Naive thymus-derived CD4-positive, alpha-beta T cell (primary cell): ENCODE data around the gene ZC2HC1C. TPM values are rescaled to one million over a fixed set of nuclear protein-coding genes. Genes with fewer than 3 reads are reported as not detected.
A peak's percentile ranks its signal among the peaks of the same experiment; 100 is the strongest.
"Not testable (repeated sequence)": the region's sequence is repeated elsewhere in the genome, so short reads cannot be mapped to it uniquely, and the experiment has no call there.

Experiments used
- ATAC-seq: fragments of 150-1000 bp; cut with Tn5 transposase; 2 replicates; pipeline ENCODE4 v1.10.0; 2021; ENCODE audit warnings: mild to moderate bottlenecking, moderate library complexity
- CTCF ChIA-PET: fragments of 350-600 bp; sonication (Branson Sonifier 250); formaldehyde crosslinking; loops from one replicate; lab custom pipeline; 2021; ENCODE audit warnings: antibody characterized with exemption; lab: Charles Lee
- POLR2A ChIA-PET: fragments of 350-600 bp; sonication (Branson Sonifier 250); formaldehyde crosslinking; loops from one replicate; lab custom pipeline; 2021; ENCODE audit warnings: antibody characterized with exemption, inconsistent platforms; lab: Charles Lee
- DNase-seq, 9 donors: peaks; one replicate each; pipeline versions ENCODE4 v3.0.0 to v3.0.0-alpha.2; 2020 to 2022; ENCODE audit warnings: mixed read lengths in 1 of 9
- H3K27ac ChIP-seq: one replicate; pipeline ENCODE4 v1.7.0; 2013; ENCODE audit warnings: mild to moderate bottlenecking, low read depth, low read length, moderate library complexity
- H3K27me3 ChIP-seq, 2 donors: one replicate each; pipeline ENCODE4 v1.7.0; 2013; ENCODE audit warnings: low read length in 2 of 2, mild to moderate bottlenecking in 2 of 2, moderate library complexity in 2 of 2; ENCODE audit not compliant: control insufficient read depth in 2 of 2, insufficient read depth in 2 of 2
- H3K36me3 ChIP-seq, 3 experiments: 1 replicate in 2 of 3; 2 replicates in 1 of 3; pipeline ENCODE4 v1.7.0; 2013; ENCODE audit warnings: low read length in 3 of 3, mild to moderate bottlenecking in 3 of 3, moderate library complexity in 1 of 3; ENCODE audit not compliant: insufficient read depth in 3 of 3, control insufficient read depth in 2 of 3
- H3K4me1 ChIP-seq, 2 donors: one replicate each; pipeline ENCODE4 v1.7.0; 2013; ENCODE audit warnings: low read length in 2 of 2, mild to moderate bottlenecking in 2 of 2, moderate library complexity in 1 of 2; ENCODE audit not compliant: control insufficient read depth in 2 of 2, insufficient read depth in 2 of 2
- H3K4me3 ChIP-seq: 2 replicates; pipeline ENCODE4 v1.7.0; 2013; ENCODE audit warnings: mild to moderate bottlenecking, low read length
- H3K9me3 ChIP-seq, 3 experiments: 1 replicate in 2 of 3; 2 replicates in 1 of 3; pipeline ENCODE4 v1.7.0; 2013; ENCODE audit warnings: low read length in 3 of 3; ENCODE audit not compliant: control insufficient read depth in 2 of 3
- H3K27ac Mint-ChIP-seq, 9 donors: one replicate each; pipeline ENCODE4 v1.8.0; 2020 to 2022; ENCODE audit warnings: mixed read lengths in 9 of 9, mild to moderate bottlenecking in 8 of 9, moderate library complexity in 5 of 9, inconsistent platforms in 2 of 9
- H3K27me3 Mint-ChIP-seq, 5 donors: one replicate each; pipeline ENCODE4 v1.8.0; 2021 to 2022; ENCODE audit warnings: mixed read lengths in 5 of 5, mild to moderate bottlenecking in 1 of 5
- H3K36me3 Mint-ChIP-seq, 5 donors: one replicate each; pipeline ENCODE4 v1.8.0; 2020 to 2022; ENCODE audit warnings: mixed read lengths in 5 of 5, mild to moderate bottlenecking in 3 of 5, inconsistent platforms in 1 of 5
- H3K4me1 Mint-ChIP-seq, 7 donors: one replicate each; pipeline ENCODE4 v1.8.0; 2020 to 2022; ENCODE audit warnings: mixed read lengths in 7 of 7, mild to moderate bottlenecking in 3 of 7, inconsistent platforms in 1 of 7
- H3K4me3 Mint-ChIP-seq, 10 donors: one replicate each; pipeline ENCODE4 v1.8.0; 2020 to 2022; ENCODE audit warnings: mild to moderate bottlenecking in 10 of 10, mixed read lengths in 10 of 10, moderate library complexity in 6 of 10, inconsistent platforms in 2 of 10
- H3K9me3 Mint-ChIP-seq, 11 donors: one replicate each; pipeline ENCODE4 v1.8.0; 2020 to 2022; ENCODE audit warnings: mixed read lengths in 11 of 11, mild to moderate bottlenecking in 4 of 11, inconsistent platforms in 1 of 11, moderate library complexity in 1 of 11
- intact Hi-C, 2 donors: fragments of 100-400 bp; cut with micrococcal nuclease; formaldehyde crosslinking; loops; one replicate each; pipeline ENCODE4 v1.15.1; 2023
- polyA plus RNA-seq, 2 donors: library from polyadenylated mRNA; unstranded; fragments of 300-500 nt; fragmentation: Illumina TruSeq; gene quantifications; one replicate each; pipeline ENCODE4 v1.2.3, GENCODE V29; 2021
- total RNA-seq, 6 experiments: library from RNA in 5 of 6; stranded (reverse) in 5 of 6; gene quantifications; 1 replicate in 5 of 6; 2 replicates in 1 of 6; pipeline ENCODE4 v1.2.3 and lab custom pipeline; 2021 to 2026

The ZC2HC1C gene
- total and polyA plus RNA-seq, 7 experiments from 2014 or later, result 0.30 to 1.7 (median 0.41) TPM; not detected in 4

DNA sequence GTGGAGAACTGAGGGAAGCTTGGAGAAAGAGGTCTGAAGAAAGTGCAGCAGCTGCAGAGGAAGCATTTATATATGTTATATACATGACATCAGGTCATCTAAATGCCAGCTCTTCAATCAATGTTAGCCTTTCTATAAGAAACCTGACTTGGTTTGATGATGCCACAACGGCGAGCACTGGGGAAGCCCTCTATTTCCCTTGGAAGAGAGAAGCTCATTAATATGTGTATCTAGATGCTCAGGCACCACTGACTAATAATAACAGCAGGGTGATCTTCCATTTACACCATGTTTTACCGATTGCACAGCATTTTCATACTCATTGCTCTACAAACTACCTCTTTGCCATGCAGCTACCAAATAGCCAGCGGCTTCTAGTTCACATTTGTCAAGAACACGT is 6.4 kb upstream of the ZC2HC1C start:
- Histone ChIP-seq H3K4me1 (peaks cover 7 to 9% of the 10 kb centered on the region in 2 donors), H3K27me3 (no peaks in the 10 kb centered on the region), H3K27ac (peak overlapping the region; percentile 83), H3K36me3 (peaks cover 0 to 5% (median 0%) of the 10 kb centered on the region in 3 experiments), H3K9me3 (no peaks in the 10 kb centered on the region), H3K4me3 (peak overlapping the region; percentile 98)
- Mint-ChIP-seq H3K27me3 (no peaks in the 10 kb centered on the region), H3K4me3 (peak overlapping the region; percentile 93 to 100 (median 99)), H3K9me3 (no peaks in the 10 kb centered on the region), H3K27ac (peak overlapping the region; percentile 90 to 99 (median 96)), H3K4me1 (peaks cover 15 to 38% (median 27%) of the 10 kb centered on the region in 7 donors), H3K36me3 (peaks cover 6 to 25% (median 7%) of the 10 kb centered on the region in 5 donors)
- DNase-seq (no peak), ATAC-seq (no peak)
- ChIA-PET POLR2A (interaction anchor here (1.2 to 4.9 kb wide), 3 partner anchors 12 to 18 kb away, joined by 3 to 29 read pairs (median 4); partner anchors contain the start of gene MLH3), CTCF (interaction anchor here (0.9 kb wide), 1 partner anchor 11 kb away, joined by 3 read pairs; no protein-coding TSS in a partner anchor)
- intact Hi-C loops, result loop anchor here (1.0 kb wide), 1 partner anchor 12 kb away; the partner anchor contains the start of gene MLH3 (in 2 of the 2)

DNA sequence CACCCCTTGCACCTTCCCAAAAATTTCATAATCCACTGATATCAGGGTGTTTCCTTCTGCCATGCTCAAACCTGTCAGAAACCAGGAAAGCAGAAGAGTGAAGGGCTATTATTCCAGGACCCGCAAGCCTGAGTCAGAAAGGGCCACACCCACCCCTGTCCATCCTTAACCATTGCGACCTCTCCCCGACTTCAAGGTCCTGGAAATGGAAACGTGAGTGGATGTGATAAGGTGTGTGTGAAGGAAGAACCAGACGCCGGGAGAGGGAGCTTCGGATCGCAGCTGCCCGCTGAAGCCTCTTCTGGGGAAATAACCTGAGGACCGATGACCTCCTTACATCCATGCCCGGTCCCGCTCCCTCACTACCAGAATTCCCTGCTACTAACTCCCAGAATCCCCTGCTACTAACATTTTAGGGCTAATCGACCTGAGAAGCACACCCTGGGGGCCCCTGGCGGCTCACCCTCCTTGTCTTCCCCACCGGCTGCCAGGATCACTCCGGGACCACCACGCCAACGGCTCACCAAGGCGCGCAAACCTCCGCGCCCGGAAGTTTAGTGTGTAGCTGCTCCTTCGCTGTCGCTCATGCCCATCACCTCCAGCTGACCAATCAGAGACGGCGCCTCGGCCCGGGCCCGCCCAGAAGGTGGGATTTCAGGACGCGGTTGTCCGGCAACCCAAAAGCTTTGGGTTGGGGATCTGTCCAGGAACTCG is 5.8 kb upstream of the ZC2HC1C start, which contains the start of gene ACYP1:
Gene ACYP1, minus strand, starts transcription at position 534 of the 714 bp plus-strand sequence. Its CDS starts 471 bp downstream, at position 63.
- ChIA-PET CTCF (interaction anchor here (0.9 to 1.8 kb wide), 2 partner anchors 12 to 203 kb away, joined by 3 to 4 read pairs; no protein-coding TSS in a partner anchor), POLR2A (interaction anchor here (0.6 to 4.9 kb wide), 5 partner anchors 13 to 62 kb away, joined by 3 to 29 read pairs (median 4); partner anchors contain the start of genes EIF2B2 and MLH3)
- Histone ChIP-seq H3K9me3 (no peaks in the 10 kb centered on the region), H3K27ac (peak within 1 kb of the TSS; percentile 83), H3K27me3 (no peaks in the 10 kb centered on the region), H3K36me3 (peaks cover 0 to 5% (median 0%) of the 10 kb centered on the region in 3 experiments), H3K4me1 (peaks cover 11 to 13% of the 10 kb centered on the region in 2 donors), H3K4me3 (peak within 1 kb of the TSS; percentile 98)
- peak within 1 kb of the TSS; percentile 93 to 100 (median 99) for H3K4me3 Mint-ChIP-seq
- intact Hi-C loops, result loop anchor here (1.0 to 2.0 kb wide), 3 partner anchors 12 to 61 kb away; partner anchors contain the start of genes EIF2B2 (in 2 of the 2) and MLH3 (in 2 of the 2)
- H3K36me3 Mint-ChIP-seq, result peaks cover 6 to 21% (median 7%) of the 10 kb centered on the region in 5 donors
- H3K27ac Mint-ChIP-seq, result peak within 1 kb of the TSS; percentile 90 to 99 (median 96)
- no peaks in the 10 kb centered on the region for H3K9me3 Mint-ChIP-seq
- peak; percentile 99 for ATAC-seq
- H3K27me3 Mint-ChIP-seq, result no peaks in the 10 kb centered on the region
- DNase-seq, result peak; percentile 79 to 93 (median 86)
- H3K4me1 Mint-ChIP-seq, result peaks cover 15 to 38% (median 27%) of the 10 kb centered on the region in 7 donors

DNA sequence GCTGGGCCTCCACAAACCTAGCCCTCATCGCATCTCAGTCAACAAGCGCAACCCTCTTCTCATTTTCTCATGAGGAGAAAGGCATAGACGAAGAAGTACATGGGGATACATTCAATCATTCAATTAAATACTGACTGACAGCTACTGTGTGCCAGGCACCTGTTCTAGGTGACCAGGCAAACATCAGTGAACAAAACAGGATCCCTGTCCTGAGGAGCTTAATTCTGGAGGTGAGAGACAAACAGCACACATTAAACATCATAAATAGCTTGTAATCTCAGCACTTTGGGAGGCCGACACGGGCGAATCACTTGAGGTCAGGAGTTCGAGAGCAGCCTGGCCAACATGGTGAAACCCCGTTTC is 5.3 kb upstream of the ZC2HC1C start:
- no peak for ATAC-seq
- ChIA-PET POLR2A (interaction anchor here (0.6 to 4.9 kb wide), 4 partner anchors 13 to 62 kb away, joined by 3 to 29 read pairs (median 4); partner anchors contain the start of genes EIF2B2 and MLH3), CTCF (interaction anchor here (1.8 kb wide), 1 partner anchor 203 kb away, joined by 4 read pairs; no protein-coding TSS in a partner anchor)
- peaks cover 14 to 17% of the 10 kb centered on the region in 2 donors for H3K4me1 ChIP-seq
- H3K36me3 ChIP-seq, result peaks cover 0 to 5% (median 0%) of the 10 kb centered on the region in 3 experiments
- no peaks in the 10 kb centered on the region for H3K9me3 Mint-ChIP-seq
- H3K27me3 Mint-ChIP-seq, result no peaks in the 10 kb centered on the region
- peak overlapping the region; percentile 93 to 100 (median 99) for H3K4me3 Mint-ChIP-seq
- peak overlapping the region; percentile 98 for H3K4me3 ChIP-seq
- intact Hi-C loops, result loop anchor here (1.0 to 2.0 kb wide), 2 partner anchors 61 to 62 kb away; partner anchors contain the start of gene EIF2B2 (in 2 of the 2)
- no peak for DNase-seq
- peaks cover 15 to 36% (median 27%) of the 10 kb centered on the region in 7 donors for H3K4me1 Mint-ChIP-seq
- H3K27ac ChIP-seq, result peak overlapping the region; percentile 83
- no peaks in the 10 kb centered on the region for H3K27me3 ChIP-seq
- peaks cover 6 to 19% (median 7%) of the 10 kb centered on the region in 5 donors for H3K36me3 Mint-ChIP-seq
- peak overlapping the region; percentile 90 to 99 (median 96) for H3K27ac Mint-ChIP-seq
- no peaks in the 10 kb centered on the region for H3K9me3 ChIP-seq

DNA sequence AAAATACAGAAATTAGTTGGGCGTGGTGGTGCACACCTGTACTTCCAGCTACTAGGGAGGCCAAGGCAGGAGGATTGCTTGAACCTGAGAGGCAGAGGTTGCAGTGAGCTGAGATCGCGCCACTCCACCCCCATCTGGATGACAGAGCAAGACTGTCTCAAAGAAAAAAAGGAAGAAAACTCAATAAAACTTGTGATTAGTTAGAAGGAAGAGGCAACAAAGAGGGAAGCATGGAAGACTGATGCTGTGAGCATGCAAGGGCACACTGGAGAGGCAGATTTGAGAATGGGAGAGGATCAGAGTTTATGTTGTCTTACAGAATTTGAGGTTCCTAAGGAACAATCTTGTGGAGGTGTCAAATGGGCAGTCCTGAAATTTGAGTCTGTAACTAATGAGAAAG is 2.8 kb upstream of the ZC2HC1C start:
- DNase-seq (no peak), ATAC-seq (no peak)
- H3K4me1 Mint-ChIP-seq, result peaks cover 18 to 32% (median 23%) of the 10 kb centered on the region in 7 donors
- H3K27me3 ChIP-seq, result no peaks in the 10 kb centered on the region
- ChIA-PET CTCF (interaction anchor here (1.6 kb wide), 1 partner anchor 161 kb away, joined by 3 read pairs; no protein-coding TSS in a partner anchor), POLR2A (no interaction called here)
- H3K27me3 Mint-ChIP-seq, result peaks cover 0 to 3% (median 0%) of the 10 kb centered on the region in 5 donors
- H3K9me3 ChIP-seq, result no peaks in the 10 kb centered on the region
- H3K4me3 Mint-ChIP-seq, result no peak overlapping the region
- no peak overlapping the region for H3K4me3 ChIP-seq
- H3K4me1 ChIP-seq, result peaks cover 14 to 17% of the 10 kb centered on the region in 2 donors
- H3K36me3 Mint-ChIP-seq, result no peaks in the 10 kb centered on the region
- peaks cover 0 to 5% (median 0%) of the 10 kb centered on the region in 3 experiments for H3K36me3 ChIP-seq
- no peaks in the 10 kb centered on the region for H3K9me3 Mint-ChIP-seq
- no peak overlapping the region for H3K27ac Mint-ChIP-seq
- intact Hi-C loops, result loop anchor here in 1 of 2 donors (5.0 kb wide), 1 partner anchor 119 kb away; no protein-coding TSS in a partner anchor
- no peak overlapping the region for H3K27ac ChIP-seq

DNA sequence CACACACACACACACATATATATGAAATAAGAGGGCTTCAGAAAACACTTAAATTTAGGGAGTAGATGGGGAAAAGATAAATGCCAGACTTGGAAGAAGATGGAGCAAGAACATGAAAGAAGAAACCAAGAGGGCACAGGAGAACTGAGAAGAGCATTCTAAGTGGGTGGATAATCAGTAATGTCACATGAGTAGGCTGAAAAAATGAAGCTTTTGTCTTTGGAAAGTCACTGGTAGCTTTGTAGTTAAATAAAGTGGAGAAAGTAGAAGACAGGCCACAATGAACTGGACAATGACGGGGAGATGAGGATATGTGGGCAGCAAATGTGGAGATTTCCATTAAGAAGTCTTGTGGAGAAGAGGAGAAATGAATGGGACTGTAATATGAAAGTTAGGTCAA is 2.2 kb upstream of the ZC2HC1C start:
- no peak for DNase-seq
- POLR2A ChIA-PET, result no interaction called here

DNA sequence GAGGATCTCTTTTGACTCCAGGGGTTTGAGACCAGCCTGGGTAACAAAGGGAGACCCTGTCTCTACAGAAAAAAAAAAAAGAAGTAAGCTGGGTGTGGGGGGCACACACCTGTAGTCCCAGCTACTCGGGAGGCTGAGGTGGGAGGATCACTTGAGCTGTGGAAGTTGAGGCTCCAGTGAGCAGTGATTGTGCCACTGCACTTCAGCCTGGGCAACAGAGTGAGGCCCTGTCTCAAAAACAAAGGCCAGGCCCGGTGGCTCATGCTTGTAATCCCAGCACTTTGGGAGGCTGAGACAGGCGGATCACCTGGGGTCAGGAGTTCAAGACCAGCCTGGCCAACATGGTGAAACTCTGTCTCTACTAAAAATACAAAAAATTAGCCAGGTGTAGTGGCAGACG is 1.7 kb upstream of the ZC2HC1C start:
- H3K36me3 Mint-ChIP-seq, H3K27ac Mint-ChIP-seq, H3K9me3 ChIP-seq, ATAC-seq, H3K36me3 ChIP-seq, H3K4me3 ChIP-seq, H3K4me3 Mint-ChIP-seq, H3K27me3 Mint-ChIP-seq, H3K27ac ChIP-seq, DNase-seq, H3K9me3 Mint-ChIP-seq, H3K27me3 ChIP-seq: not testable (repeated sequence)
- POLR2A ChIA-PET, result interaction anchor here (0.7 kb wide), 1 partner anchor 11 kb away, joined by 3 read pairs; no protein-coding TSS in a partner anchor
- intact Hi-C loops, result loop anchor here in 1 of 2 donors (2.0 to 5.0 kb wide), 2 partner anchors 17 to 120 kb away; partner anchors contain the start of gene MLH3
- peaks cover 10 to 16% of the 10 kb centered on the region in 2 donors for H3K4me1 ChIP-seq
- CTCF ChIA-PET, result interaction anchor here (0.6 kb wide), 1 partner anchor 187 kb away, joined by 3 read pairs; no protein-coding TSS in a partner anchor
- peaks cover 16 to 26% (median 20%) of the 10 kb centered on the region in 7 donors for H3K4me1 Mint-ChIP-seq

More for the DNA sequence above, 2.2 kb upstream of the ZC2HC1C start:
- H3K4me1 ChIP-seq, result peaks cover 14 to 17% of the 10 kb centered on the region in 2 donors
- CTCF ChIA-PET, result interaction anchor here (1.6 kb wide), 1 partner anchor 161 kb away, joined by 3 read pairs; no protein-coding TSS in a partner anchor
- intact Hi-C loops, result loop anchor here in 1 of 2 donors (5.0 kb wide), 1 partner anchor 120 kb away; no protein-coding TSS in a partner anchor
- Mint-ChIP-seq H3K4me3 (no peak overlapping the region), H3K4me1 (peaks cover 18 to 31% (median 23%) of the 10 kb centered on the region in 7 donors), H3K9me3 (no peaks in the 10 kb centered on the region), H3K27me3 (peaks cover 0 to 3% (median 0%) of the 10 kb centered on the region in 5 donors), H3K27ac (no peak overlapping the region), H3K36me3 (no peaks in the 10 kb centered on the region)
- ATAC-seq, result no peak
- no peak overlapping the region for H3K4me3 ChIP-seq
- H3K27me3 ChIP-seq, result no peaks in the 10 kb centered on the region
- H3K36me3 ChIP-seq, result peaks cover 0 to 5% (median 0%) of the 10 kb centered on the region in 3 experiments
- H3K9me3 ChIP-seq, result no peaks in the 10 kb centered on the region
- no peak overlapping the region for H3K27ac ChIP-seq
